Activated CD8-positive, alpha-beta memory T cell treated with anti-CD3 and anti-CD28 coated beads for 48 hours (primary cell): ENCODE results near the gene GSTA1.
"Not testable (repeated sequence)": the region's sequence is repeated elsewhere in the genome, so short reads cannot be mapped to it uniquely, and the experiment has no call there.

Source experiments
- DNase-seq, 3 experiments: peaks; one replicate each; pipeline ENCODE4 v3.0.0-alpha.2; 2020; ENCODE audit warnings: low read depth in 2 of 3, low spot score in 2 of 3

GSTA1 gene

GRCh38 chr6:52759085-52759484 lies 44.5 kb downstream of the GSTA1 start:
- no peak for DNase-seq

GRCh38 chr6:52757651-52758338 lies 45.8 kb downstream of the GSTA1 start:
- DNase-seq: not testable (repeated sequence)

- DNase-seq: no peak
These were observed 49.2 kb downstream of the GSTA1 start for GRCh38 chr6:52754443-52754842.

GRCh38 chr6:52753137-52753536 lies 50.5 kb downstream of the GSTA1 start:
- not testable (repeated sequence) for DNase-seq

GRCh38 chr6:52752310-52752709 lies 51.3 kb downstream of the GSTA1 start:
- no peak for DNase-seq

GRCh38 chr6:52749556-52750152 lies 54.0 kb downstream of the GSTA1 start:
- no peak for DNase-seq

- not testable (repeated sequence) for DNase-seq
These were observed 56.3 kb downstream of the GSTA1 start for GRCh38 chr6:52747301-52747700.

GRCh38 chr6:52746213-52746612 lies 57.4 kb downstream of the GSTA1 start:
- DNase-seq: no peak

GRCh38 chr6:52745764-52746201 lies 57.8 kb downstream of the GSTA1 start:
- no peak for DNase-seq

- no peak for DNase-seq
These were observed 61.7 kb downstream of the GSTA1 start for GRCh38 chr6:52741872-52742271.
